Progenitor cell of endocrine pancreas (in vitro differentiated cells): Measurements from ENCODE around the gene HAUS3. TPM values are rescaled to one million over a fixed set of nuclear protein-coding genes. Genes with fewer than 3 reads are reported as not detected.
"Not testable (repeated sequence)": the region's sequence is repeated elsewhere in the genome, so short reads cannot be mapped to it uniquely, and the experiment has no call there.

Experiments used
- DNase-seq: peaks from one replicate; pipeline ENCODE4 v3.0.0; 2021; ENCODE audit warnings: low spot score; ENCODE audit not compliant: unreplicated experiment
- H3K27ac Mint-ChIP-seq: 2 replicates; pipeline ENCODE4 v1.8.0; 2021; ENCODE audit warnings: mild to moderate bottlenecking, moderate library complexity, mixed read lengths
- H3K27me3 Mint-ChIP-seq: 2 replicates; pipeline ENCODE4 v1.8.0; 2021; ENCODE audit warnings: mixed read lengths
- H3K36me3 Mint-ChIP-seq: 2 replicates; pipeline ENCODE4 v1.8.0; 2022; ENCODE audit warnings: mixed read lengths; ENCODE audit not compliant: insufficient read depth
- H3K4me1 Mint-ChIP-seq: 2 replicates; pipeline ENCODE4 v1.8.0; 2021; ENCODE audit warnings: low read depth, mixed read lengths
- H3K4me3 Mint-ChIP-seq: 2 replicates; pipeline ENCODE4 v1.8.0; 2021; ENCODE audit warnings: low read depth, mild to moderate bottlenecking, moderate library complexity, mixed read lengths
- H3K9me3 Mint-ChIP-seq: 2 replicates; pipeline ENCODE4 v1.8.0; 2021; ENCODE audit warnings: low read depth, mixed read lengths
- CTCF ChIP-seq: fragments of 200-600 bp; sonication (generic); IDR thresholded peaks from one replicate; pipeline ENCODE4 v1.5.0; 2021; ENCODE audit warnings: antibody characterized with exemption, mild to moderate bottlenecking; ENCODE audit not compliant: unreplicated experiment
- total RNA-seq: library from RNA; stranded (reverse); gene quantifications from 2 replicates; pipeline ENCODE4 v1.2.1, GENCODE V29; 2021

HAUS3 gene
- total RNA-seq, 1 donor from 2014 or later: 18.3 TPM

- no peak for DNase-seq
- Mint-ChIP-seq H3K9me3 (no peaks in the 10 kb centered on the region), H3K36me3 (no peaks in the 10 kb centered on the region), H3K4me1 (no peaks in the 10 kb centered on the region), H3K27ac (no peak overlapping the region), H3K4me3 (no peak overlapping the region), H3K27me3 (peaks cover 2% of the 10 kb centered on the region)
- TF ChIP-seq CTCF: no peak
Measured at GRCh38 chr4:2280531-2281300, 38.8 kb upstream of the HAUS3 start.

GRCh38 chr4:2277956-2278355 is 36.0 kb upstream of the HAUS3 start:
- Mint-ChIP-seq H3K27me3 (peaks cover 3% of the 10 kb centered on the region), H3K27ac (no peak overlapping the region), H3K4me1 (peaks cover 10% of the 10 kb centered on the region), H3K9me3 (no peaks in the 10 kb centered on the region), H3K36me3 (no peaks in the 10 kb centered on the region), H3K4me3 (no peak overlapping the region)
- DNase-seq: no peak
- no peak for TF ChIP-seq CTCF

GRCh38 chr4:2276581-2277325 is 34.8 kb upstream of the HAUS3 start:
- Mint-ChIP-seq H3K27me3 (peaks cover 5% of the 10 kb centered on the region), H3K27ac (no peak overlapping the region), H3K4me3 (no peak overlapping the region), H3K9me3 (no peaks in the 10 kb centered on the region), H3K4me1 (peaks cover 10% of the 10 kb centered on the region), H3K36me3 (no peaks in the 10 kb centered on the region)
- DNase-seq: no peak
- TF ChIP-seq CTCF: no peak

GRCh38 chr4:2275546-2276251 is 33.8 kb upstream of the HAUS3 start:
- peaks cover 5% of the 10 kb centered on the region for H3K27me3 Mint-ChIP-seq
- no peaks in the 10 kb centered on the region for H3K36me3 Mint-ChIP-seq
- no peak overlapping the region for H3K4me3 Mint-ChIP-seq
- peaks cover 10% of the 10 kb centered on the region for H3K4me1 Mint-ChIP-seq
- H3K9me3 Mint-ChIP-seq: no peaks in the 10 kb centered on the region
- no peak overlapping the region for H3K27ac Mint-ChIP-seq
- no peak for TF ChIP-seq CTCF
- no peak for DNase-seq

- H3K4me1 Mint-ChIP-seq, DNase-seq, H3K4me3 Mint-ChIP-seq, H3K27me3 Mint-ChIP-seq, H3K27ac Mint-ChIP-seq, H3K36me3 Mint-ChIP-seq, H3K9me3 Mint-ChIP-seq: not testable (repeated sequence)
Measured at GRCh38 chr4:2275044-2275397, 33.1 kb upstream of the HAUS3 start.
